Breast epithelium (tissue), 4 donors: ENCODE results near the gene PPP1R3D. TPM values are rescaled to one million over a fixed set of nuclear protein-coding genes. Genes with fewer than 3 reads are reported as not detected.

Experiments used
- DNase-seq, 2 donors: peaks; one replicate each; pipeline ENCODE4 v3.0.0-alpha.2; 2019; ENCODE audit warnings: low spot score in 2 of 2
- H3K27ac ChIP-seq, 2 donors: fragments of 200-600 bp; sonication (generic) in 1 of 2; one replicate each; pipeline ENCODE4 v1.5.1; 2016 to 2019; ENCODE audit warnings: mild to moderate bottlenecking in 1 of 2
- H3K27me3 ChIP-seq, 2 donors: fragments of 200-600 bp; sonication (generic) in 1 of 2; one replicate each; pipeline versions ENCODE4 v1.5.1 to v1.6.0; 2017 to 2019; ENCODE audit warnings: control low read depth in 1 of 2, mild to moderate bottlenecking in 1 of 2
- H3K36me3 ChIP-seq: fragments of 200-600 bp; one replicate; pipeline ENCODE4 v1.5.1; 2019
- H3K4me1 ChIP-seq, 2 donors: fragments of 200-600 bp; sonication (generic); one replicate each; pipeline ENCODE4 v1.5.1; 2016 to 2019; ENCODE audit warnings: control low read depth in 1 of 2
- H3K4me3 ChIP-seq, 3 donors: fragments of 200-600 bp; sonication (generic); 1 replicate in 2 of 3; 2 replicates in 1 of 3; pipeline ENCODE4 v1.5.1; 2016 to 2019; ENCODE audit warnings: mild to moderate bottlenecking in 3 of 3, moderate library complexity in 2 of 3
- H3K9me3 ChIP-seq, 2 donors: fragments of 200-600 bp; sonication (generic) in 1 of 2; one replicate each; pipeline ENCODE4 v1.5.1; 2016 to 2019; ENCODE audit warnings: control low read depth in 1 of 2
- CTCF ChIP-seq, 3 donors: fragments of 450-650 bp; IDR thresholded peaks; one replicate each; pipeline ENCODE4 v1.5.1; 2016 to 2017; ENCODE audit warnings: antibody characterized with exemption in 3 of 3, mild to moderate bottlenecking in 3 of 3, moderate library complexity in 3 of 3
- POLR2A ChIP-seq: fragments of 450-650 bp; IDR thresholded peaks from one replicate; pipeline ENCODE4 v1.6.1; 2016; ENCODE audit warnings: antibody characterized with exemption, mild to moderate bottlenecking, moderate library complexity
- POLR2AphosphoS5 ChIP-seq, 3 donors: sonication (generic); formaldehyde crosslinking; IDR thresholded peaks; one replicate each; pipeline ENCODE4 v1.6.1; 2017; ENCODE audit warnings: antibody characterized with exemption in 3 of 3
- intact Hi-C: fragments of 100-400 bp; cut with DNase I; formaldehyde crosslinking; loops from one replicate; pipeline ENCODE4 v1.15.1; 2023; ENCODE audit warnings: low total_unique reads
- total RNA-seq, 3 donors: library from RNA; depleted of rRNA; stranded (reverse); fragments of >200 nt; gene quantifications; one replicate each; pipeline ENCODE4 v1.1.0, GENCODE V29; 2016

The PPP1R3D gene
- total RNA-seq, 3 donors from 2014 or later, result 8.2 to 11.1 (median 9.5) TPM

- no peaks in the 10 kb centered on the region for H3K9me3 ChIP-seq
- peak overlapping the region; percentile 89 to 93 for H3K27ac ChIP-seq
- peak overlapping the region; percentile 55 to 87 (median 85) for H3K4me3 ChIP-seq
- H3K4me1 ChIP-seq, result peaks cover 0 to 11% of the 10 kb centered on the region in 2 donors
- intact Hi-C loops, result no loop called here
- no peak for TF ChIP-seq POLR2A
- peak; percentile 82 to 95 (median 95) for TF ChIP-seq CTCF (IDR thresholded peaks at IDR 0.05)
- TF ChIP-seq POLR2AphosphoS5 (IDR thresholded peaks at IDR 0.05), result peak; percentile 0 to 24 (median 11)
- H3K27me3 ChIP-seq, result no peaks in the 10 kb centered on the region
- no peaks in the 10 kb centered on the region for H3K36me3 ChIP-seq
- peak; percentile 71 to 84 for DNase-seq
These were observed 6.1 kb downstream of the PPP1R3D start for GRCh38 chr20:59933849-59934585.

GRCh38 chr20:59933296-59933848, 6.7 kb downstream of the PPP1R3D start, which contains the start of gene SYCP2:
SYCP2 (minus strand) TSS chr20:59933637; CDS start chr20:59922413, 11,224 bp downstream.
- Histone ChIP-seq H3K27me3 (no peaks in the 10 kb centered on the region), H3K4me1 (peaks cover 0 to 4% of the 10 kb centered on the region in 2 donors), H3K9me3 (no peaks in the 10 kb centered on the region), H3K36me3 (no peaks in the 10 kb centered on the region), H3K27ac (peak within 1 kb of the TSS; percentile 89 to 93), H3K4me3 (peak within 1 kb of the TSS; percentile 55 to 87 (median 85))
- peak; percentile 36 to 63 for DNase-seq
- intact Hi-C loops, result no loop called here
- TF ChIP-seq POLR2A (no peak), POLR2AphosphoS5 (IDR thresholded peaks at IDR 0.05) (peak in 1 of 3 donors; percentile 22)

GRCh38 chr20:59932616-59933295, 7.3 kb downstream of the PPP1R3D start:
- TF ChIP-seq POLR2AphosphoS5 (IDR thresholded peaks at IDR 0.05) (no peak), POLR2A (no peak), CTCF (IDR thresholded peaks at IDR 0.05) (no peak)
- Histone ChIP-seq H3K4me1 (no peaks in the 10 kb centered on the region), H3K4me3 (peak overlapping the region; percentile 55 to 87 (median 85)), H3K27me3 (no peaks in the 10 kb centered on the region), H3K9me3 (no peaks in the 10 kb centered on the region), H3K27ac (peak overlapping the region; percentile 89 to 93), H3K36me3 (no peaks in the 10 kb centered on the region)
- intact Hi-C loops, result no loop called here
- DNase-seq, result no peak

GRCh38 chr20:59931511-59932312, 8.4 kb downstream of the PPP1R3D start:
- Histone ChIP-seq H3K4me1 (no peaks in the 10 kb centered on the region), H3K27me3 (no peaks in the 10 kb centered on the region), H3K36me3 (no peaks in the 10 kb centered on the region), H3K27ac (peak overlapping the region in 1 of 2 donors; percentile 20), H3K9me3 (no peaks in the 10 kb centered on the region), H3K4me3 (no peak overlapping the region)
- TF ChIP-seq POLR2AphosphoS5 (IDR thresholded peaks at IDR 0.05) (no peak), CTCF (IDR thresholded peaks at IDR 0.05) (no peak), POLR2A (no peak)
- no peak for DNase-seq
- intact Hi-C loops, result no loop called here

GRCh38 chr20:59925899-59926298, 14.2 kb downstream of the PPP1R3D start:
- H3K27me3 ChIP-seq, result no peaks in the 10 kb centered on the region
- no peak for DNase-seq
- no peaks in the 10 kb centered on the region for H3K4me1 ChIP-seq
- no peaks in the 10 kb centered on the region for H3K9me3 ChIP-seq
- H3K27ac ChIP-seq, result peak overlapping the region; percentile 68 to 74
- H3K36me3 ChIP-seq, result no peaks in the 10 kb centered on the region
- no peak for TF ChIP-seq POLR2AphosphoS5 (IDR thresholded peaks at IDR 0.05)
- intact Hi-C loops, result no loop called here
- H3K4me3 ChIP-seq, result no peak overlapping the region
